Body of pancreas (tissue), 4 donors: ENCODE results near the gene SETD7.

Source experiments
- POLR2A ChIP-seq, 3 donors: fragments of 450-650 bp; IDR thresholded peaks; one replicate each; pipeline ENCODE4 v1.6.1; 2016; ENCODE audit warnings: antibody characterized with exemption in 3 of 3, mild to moderate bottlenecking in 2 of 3
- TF ChIP-seq, protein P1 (sequence below), 7 experiments: fragments of 450-650 bp in 4 of 7; fragments of 200-600 bp in 3 of 7; sonication (generic) in 3 of 7; IDR thresholded peaks; one replicate each; pipeline ENCODE4 v1.5.1; 2016 to 2019; ENCODE audit warnings: antibody characterized with exemption in 7 of 7

DNA sequence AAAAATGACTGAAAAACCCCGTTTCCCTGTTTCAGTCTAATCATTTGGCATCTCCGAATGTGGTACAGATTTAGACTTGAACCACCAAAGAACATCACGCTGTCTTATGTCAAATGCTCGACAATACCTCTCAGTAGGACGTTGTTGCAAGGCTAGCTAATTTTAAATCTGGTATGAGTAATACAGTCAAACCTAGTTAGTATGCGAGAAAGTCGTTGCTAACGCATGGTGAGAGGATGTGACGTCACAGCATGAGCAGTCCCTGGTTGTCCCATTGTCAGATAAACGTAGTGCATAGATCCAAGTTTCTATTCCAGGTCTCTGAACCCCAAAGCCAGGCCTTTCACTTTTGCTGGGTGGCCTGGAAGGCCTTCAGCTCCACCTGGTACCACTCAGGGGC is 44.7 kb downstream of the SETD7 start:
- TF ChIP-seq, protein P1, sequence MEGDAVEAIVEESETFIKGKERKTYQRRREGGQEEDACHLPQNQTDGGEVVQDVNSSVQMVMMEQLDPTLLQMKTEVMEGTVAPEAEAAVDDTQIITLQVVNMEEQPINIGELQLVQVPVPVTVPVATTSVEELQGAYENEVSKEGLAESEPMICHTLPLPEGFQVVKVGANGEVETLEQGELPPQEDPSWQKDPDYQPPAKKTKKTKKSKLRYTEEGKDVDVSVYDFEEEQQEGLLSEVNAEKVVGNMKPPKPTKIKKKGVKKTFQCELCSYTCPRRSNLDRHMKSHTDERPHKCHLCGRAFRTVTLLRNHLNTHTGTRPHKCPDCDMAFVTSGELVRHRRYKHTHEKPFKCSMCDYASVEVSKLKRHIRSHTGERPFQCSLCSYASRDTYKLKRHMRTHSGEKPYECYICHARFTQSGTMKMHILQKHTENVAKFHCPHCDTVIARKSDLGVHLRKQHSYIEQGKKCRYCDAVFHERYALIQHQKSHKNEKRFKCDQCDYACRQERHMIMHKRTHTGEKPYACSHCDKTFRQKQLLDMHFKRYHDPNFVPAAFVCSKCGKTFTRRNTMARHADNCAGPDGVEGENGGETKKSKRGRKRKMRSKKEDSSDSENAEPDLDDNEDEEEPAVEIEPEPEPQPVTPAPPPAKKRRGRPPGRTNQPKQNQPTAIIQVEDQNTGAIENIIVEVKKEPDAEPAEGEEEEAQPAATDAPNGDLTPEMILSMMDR (IDR thresholded peaks at IDR 0.05) = no peak
- no peak for TF ChIP-seq POLR2A (IDR thresholded peaks at IDR 0.05)
